Measurements from ENCODE around the gene ELAPOR1.

The ELAPOR1 gene

DNA sequence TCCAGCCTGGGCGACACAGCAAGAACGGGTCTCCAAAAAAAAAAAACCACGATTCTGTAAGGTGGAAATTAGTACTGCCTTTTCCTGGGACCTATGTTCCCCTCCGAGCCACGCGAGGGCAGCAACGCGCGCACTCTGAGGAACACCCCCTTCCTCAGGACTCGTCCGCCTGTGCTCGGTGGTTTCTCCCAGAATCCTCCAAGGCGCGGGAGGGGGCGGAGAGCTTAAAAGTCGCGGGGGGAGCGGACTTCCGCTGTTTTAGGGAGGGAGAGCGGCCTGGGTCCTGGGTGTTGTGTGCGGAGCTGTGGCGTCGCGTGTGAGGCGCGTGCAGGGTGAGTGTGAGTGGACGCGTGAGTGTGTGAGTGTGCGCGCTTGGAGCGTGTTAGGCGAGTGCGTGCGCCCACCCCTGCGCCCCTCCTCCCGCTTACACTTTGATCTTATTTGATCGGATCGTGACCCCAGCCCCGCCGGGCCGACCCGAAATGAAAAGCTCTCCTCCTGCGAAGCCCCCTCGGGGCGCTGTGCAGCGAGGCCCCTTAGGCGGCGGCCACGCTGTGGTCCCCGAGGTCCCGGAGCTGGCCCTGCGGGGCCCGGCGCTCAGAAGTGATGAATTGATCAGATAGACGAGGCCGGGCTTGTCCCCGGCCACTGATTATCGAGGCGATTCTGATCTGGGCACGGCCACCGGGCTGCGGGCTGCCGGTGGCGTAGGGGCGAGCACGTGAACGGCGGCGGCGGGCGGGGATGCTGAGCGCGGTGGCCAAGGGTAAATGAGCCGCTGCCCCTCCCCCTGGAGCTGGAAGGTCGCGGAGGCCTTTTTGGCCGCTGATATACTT is 13.8 kb upstream of the ELAPOR1 start:
- peak; percentile 98 for DNase-seq

DNA sequence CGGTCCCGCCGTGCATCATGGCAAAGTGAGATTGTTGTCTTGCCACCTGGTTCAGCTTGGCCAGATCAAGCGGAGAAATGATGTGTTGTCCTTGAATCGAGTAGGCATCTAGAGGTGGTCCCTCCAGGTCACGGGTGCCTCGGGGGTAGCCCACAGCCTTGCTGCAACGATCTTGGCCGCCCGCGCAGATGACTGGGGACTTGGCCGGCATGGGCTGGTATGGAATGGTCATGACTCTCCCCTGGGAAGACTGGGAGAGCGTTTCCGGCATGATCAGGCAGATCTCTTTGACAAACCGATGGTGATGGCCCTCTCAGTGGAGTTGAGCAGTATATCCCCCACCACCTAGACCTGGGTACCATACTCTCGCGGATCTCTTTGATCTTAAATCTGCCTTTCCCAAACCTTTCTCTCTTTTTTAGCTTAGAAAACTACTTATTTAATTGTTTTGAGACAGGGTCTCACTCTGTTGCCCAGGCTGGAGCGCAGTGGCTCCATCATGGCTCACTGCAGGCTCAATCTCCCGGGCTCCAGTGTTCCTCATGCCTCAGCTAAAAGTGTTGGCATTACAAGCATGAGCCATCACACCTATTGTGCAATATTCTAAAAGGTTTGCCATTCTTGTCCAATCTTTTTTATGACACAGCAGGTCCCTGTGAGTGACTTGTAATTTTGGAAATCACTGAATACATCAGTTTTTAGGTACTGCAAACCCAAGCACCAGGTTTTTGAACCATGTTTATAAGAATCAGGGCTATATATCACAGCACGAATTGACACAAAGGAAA is 9.4 kb upstream of the ELAPOR1 start:
- no peak for DNase-seq

DNA sequence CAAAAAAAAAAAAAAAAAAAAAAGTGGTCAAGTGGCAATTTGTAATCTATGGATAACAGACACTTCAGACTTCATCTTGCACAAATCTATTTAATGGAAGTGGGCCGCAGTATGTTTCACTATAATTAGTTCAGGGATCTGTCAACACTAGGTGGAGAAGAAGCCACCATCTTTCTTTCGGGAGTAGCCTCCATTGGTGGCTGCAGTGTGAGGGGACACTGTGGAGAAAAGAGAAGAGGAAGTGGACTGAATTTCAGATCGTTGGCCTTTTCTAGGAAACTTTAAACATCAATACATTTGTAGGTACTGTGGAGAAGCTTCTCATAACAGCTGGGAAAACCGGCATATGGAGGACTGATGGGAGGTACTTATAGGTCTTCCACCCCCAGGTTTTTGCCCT is 8.0 kb upstream of the ELAPOR1 start:
- no peak for DNase-seq

DNA sequence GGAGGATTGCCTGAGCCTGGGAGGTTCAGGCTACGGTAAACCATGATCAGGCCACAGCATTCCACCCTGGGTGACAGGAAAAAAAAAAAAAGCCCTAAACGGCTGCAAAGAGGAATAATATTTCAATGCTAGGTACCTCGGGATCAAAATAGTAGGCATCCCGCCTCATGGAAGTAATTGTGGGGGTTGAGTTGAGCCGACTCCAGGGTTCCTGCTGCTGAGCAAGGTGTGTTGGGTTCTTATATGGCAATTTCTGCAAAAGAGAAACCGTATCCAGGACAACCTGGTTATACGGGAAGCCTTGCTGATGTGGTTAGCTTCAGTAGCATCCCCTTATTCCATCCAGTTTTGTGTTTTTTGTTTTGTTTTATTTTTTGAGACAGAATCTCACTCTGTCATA is 6.1 kb upstream of the ELAPOR1 start:
- no peak for DNase-seq

DNA sequence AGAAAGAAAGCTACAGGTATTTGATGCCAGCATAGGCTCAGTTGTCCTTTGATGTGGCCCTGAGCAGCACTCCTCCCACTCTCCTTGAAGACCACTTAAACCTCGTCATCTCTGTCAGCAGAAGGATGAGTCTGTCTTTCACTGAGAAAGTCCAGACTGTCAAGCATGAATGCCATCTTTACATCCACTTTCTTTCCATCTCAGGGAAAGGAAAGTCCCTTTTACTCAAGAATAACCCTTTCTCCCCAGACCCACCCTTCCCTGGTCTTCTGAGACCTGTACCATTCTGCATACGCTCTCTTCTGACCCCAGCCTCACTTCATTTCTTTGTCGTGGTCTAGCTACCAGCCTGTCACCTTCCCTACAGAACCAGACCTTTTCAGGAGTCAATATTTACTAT is 4.0 kb upstream of the ELAPOR1 start:
- DNase-seq, result no peak

DNA sequence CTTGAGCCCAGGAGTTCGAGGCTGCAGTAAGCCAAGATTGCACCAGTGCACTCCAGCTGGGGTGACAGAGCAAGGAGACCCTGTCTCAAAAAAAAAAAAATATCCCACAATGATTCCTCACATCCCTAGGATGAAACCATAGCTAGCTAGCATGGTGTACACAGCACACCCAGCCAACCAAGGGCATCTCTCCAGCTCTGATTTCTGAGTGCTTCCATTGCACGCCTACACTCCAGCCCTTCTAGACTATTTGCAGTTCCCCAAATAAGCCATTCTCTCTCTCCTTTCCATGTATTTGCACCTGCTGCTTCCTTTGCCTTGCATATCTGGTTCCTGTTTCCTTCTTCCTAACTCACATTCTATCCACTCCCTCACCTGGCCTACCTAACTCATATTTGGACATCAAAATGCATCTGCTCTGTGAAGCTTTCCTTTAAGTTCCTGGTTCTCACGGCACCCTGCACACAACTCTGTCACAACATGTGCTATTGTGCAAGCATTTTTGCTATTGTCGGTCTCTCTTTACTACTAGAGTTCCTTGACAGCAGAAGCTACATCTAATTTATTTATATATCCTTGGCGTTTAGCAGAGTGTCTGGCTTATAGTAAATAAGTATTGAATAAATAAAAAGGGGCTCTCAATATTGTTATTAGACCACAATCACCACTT is 2.4 kb upstream of the ELAPOR1 start:
- no peak for DNase-seq

DNA sequence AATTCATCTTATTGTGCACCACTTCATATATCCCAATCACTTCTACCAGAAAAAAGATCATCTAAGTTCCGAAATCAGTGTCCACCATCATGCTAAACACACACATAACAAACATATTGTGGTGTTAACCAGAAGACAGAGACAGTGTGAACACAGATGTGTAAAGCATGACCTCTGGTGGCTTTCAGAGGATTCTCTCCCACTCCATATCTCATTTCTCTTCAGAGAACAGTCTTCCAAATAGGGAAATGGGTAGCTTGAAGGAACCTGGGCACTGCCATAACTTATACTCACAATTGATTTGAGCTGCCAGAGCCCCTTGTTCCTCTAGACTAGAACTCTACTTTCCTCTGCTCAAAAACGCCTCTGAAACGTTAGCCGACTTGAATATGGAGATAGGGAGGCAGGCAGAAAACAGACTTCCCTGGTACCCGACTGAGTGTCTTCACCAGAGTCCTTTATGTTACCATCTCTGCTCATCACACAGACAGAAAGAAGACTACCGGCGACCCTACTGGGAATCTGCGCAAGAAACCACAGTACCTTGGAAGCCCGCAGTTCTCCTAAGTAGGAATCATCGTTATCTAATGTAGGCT is 1.8 kb upstream of the ELAPOR1 start:
- DNase-seq, result no peak

DNA sequence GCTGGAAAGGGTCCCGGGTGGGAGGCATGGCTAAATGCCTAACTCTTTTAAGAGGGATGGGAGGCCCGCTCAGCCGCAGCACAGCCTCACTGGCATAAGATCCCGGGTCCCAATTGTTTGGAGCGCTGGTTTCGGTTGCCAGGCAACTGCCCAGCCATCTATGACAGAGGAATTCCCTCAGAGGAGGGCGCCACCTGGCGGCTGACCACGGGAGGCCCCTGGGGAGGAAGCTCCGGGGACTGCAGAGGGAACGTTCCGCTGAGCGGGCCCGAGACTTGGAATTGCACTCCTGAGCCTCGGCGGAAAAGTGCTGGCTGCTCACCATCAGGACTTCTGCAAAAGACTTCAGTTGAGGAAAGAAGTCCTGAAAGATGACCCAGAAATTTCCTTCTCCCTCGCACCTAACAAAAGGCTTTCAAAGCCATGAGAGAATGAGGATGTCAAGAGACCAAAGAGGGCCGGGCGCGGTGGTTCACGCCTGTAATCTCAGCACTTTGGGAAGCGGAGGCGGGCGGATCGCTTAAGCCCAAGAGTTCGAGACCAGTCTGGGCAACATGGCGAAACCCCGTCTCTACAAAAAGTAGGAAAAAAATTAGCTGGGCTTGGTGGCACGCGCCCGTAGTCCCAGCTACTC is 1.1 kb upstream of the ELAPOR1 start:
- DNase-seq, result peak; percentile 89

DNA sequence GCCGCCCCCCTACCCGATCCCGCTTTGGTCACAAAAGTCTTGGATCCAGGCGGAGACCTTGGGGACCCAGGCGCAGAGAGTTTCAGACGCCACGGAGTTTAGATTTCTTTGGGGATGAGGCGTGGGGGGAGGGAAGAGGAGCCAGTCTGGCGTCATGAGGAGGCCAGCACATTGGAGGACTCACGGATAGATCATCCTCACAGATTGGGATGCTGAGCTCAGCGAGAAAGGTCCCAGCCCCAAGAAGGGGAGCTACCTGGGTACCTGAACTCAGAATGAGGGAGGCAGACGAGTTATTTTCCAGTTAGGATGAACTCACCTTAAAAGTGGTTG is 393 bp downstream of the ELAPOR1 start:
- no peak for DNase-seq

DNA sequence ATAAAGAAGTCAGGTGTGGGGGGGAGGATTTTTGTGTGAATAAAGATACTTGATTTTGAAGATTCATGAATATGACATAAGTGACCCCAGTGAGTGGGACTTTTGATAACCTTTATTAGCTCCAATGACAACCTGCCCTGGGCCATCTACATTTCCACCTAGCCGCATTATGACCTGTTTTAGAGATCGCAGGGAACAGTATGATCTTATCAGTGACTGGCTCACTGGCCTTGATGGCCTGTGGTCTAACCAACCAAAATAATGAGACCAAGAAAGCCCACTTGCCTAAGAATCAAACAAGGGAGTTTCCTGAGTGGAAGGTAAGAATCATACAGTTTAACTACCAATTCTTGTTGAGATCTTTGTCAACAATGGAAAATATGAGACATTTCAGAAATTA is 1.8 kb downstream of the ELAPOR1 start:
- DNase-seq, result peak; percentile 35

DNA sequence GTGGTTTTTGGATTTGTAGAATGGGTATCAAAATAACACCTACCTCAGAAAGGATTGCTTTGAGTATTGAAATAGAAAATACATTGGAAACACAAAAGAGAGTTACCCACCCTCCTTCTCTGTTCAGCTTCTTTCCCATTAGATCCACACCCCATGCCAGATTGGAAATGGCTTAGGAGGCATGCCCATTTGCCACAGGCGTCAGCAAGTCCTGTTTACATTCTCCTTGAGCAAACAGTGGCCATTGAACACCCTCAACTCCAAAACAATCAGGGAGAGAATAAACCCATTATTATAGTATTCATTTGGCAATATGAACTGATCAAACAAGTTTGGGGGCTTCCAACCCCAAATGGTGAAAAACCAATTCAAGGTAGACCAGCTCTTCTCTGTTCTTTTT is 2.4 kb downstream of the ELAPOR1 start:
- no peak for DNase-seq

DNA sequence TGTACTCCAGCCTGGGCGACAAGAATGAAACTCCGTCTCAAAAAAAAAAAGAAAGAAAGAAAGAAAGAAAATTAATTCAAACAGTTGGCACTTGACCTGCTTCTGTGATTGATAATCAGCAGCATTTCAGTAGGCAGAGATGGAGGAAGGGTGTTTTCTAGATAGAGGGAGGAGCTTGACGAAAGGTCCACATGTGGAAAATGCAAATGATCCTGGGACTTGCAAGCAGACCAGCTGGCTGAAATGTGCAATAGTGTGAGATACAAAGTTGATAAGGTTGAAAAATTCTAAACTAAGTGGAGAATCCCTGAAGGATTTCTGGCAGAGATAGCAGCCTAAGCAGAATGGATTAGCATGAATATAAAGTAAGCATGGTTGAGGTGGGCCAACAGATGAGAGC is 4.2 kb downstream of the ELAPOR1 start:
- no peak for DNase-seq

DNA sequence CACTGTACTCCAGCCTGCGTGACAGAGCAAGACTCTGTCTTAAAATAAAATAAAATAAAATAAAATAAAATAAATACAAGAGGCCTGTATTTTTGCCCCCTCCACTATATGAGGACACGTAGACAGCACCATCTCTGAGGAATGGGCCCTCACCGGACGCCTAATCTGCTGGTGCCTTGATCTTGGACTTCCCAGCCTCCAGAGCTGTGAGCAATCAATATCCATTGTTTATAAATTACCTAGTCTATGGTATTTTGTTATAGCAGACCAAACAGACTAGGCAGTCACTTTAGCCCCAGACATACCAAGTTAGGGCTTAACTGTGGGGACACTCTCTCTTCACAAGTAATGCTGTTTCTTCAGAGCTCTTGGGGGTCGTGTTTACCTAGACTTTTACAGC is 6.4 kb downstream of the ELAPOR1 start:
- DNase-seq, result no peak

DNA sequence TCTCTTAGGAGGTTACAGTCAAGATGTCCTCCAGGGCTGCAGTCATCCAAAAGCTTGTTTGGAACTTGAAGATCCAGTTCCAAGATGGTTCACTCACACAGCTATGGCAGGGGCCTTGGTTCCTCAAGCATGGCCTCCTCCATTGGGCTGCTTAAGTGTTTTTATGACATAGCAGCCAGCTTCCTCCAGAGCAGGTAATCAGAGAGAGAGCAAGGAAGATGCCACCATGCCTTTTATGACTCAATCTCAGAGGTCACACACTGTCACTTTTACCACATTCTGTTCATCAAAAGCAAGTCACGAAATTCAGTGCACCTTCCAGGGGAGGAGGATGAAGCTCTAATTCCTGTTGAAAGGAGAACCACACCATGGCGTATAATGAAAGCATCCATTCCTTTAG is 17.1 kb downstream of the ELAPOR1 start:
- no peak for DNase-seq

DNA sequence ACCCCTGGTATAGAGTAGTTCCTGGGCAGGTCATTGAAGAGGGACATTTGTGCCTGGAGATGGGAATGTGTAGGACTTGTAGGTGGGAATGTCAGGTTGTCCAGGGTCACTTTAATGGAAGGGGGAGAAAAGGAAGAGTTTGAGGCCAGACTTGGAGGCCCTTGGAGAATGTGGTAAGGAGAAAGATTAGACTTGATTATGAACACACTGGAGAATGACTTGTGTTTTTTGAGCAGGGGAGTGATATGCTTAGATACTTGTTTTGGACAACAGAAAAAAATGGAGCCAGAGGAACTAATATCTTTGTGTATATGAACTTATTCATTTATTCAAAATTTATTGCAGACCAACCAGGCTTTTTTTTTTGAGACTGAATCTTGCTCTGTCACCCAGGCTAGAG is 17.9 kb downstream of the ELAPOR1 start:
- DNase-seq, result no peak

DNA sequence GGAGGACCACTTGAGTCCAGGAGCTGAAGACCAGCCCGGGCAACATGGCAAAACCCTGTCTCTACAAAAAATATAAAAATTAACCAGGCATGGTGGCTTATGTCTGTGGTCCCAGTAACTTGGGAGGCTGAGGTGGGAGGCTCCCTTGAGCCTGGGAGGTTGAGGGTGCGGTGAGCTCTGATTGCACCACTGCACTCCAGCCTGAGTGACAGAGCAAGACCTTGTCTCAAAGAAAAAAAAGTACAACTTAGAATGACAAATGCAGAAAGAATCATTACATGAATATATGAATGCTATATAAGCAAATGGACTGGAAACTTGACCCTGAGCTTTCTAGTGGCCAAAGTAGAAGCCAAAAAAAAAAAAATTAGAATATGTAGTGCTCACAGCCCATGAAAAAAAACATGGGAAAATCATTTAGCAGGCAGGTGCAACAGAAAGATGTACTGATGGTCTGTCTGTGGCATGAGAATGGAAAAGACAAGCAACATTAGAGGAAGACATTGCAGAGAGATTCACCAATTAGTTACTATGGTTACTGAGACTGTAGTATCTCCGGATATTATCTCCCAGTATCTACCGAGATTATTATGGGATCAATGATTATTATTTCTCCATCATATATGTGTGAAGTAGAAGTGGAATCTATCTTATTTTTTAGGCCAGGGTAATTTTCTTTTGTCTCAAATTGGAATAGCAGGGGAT is 19.2 kb downstream of the ELAPOR1 start:
- no peak for DNase-seq

DNA sequence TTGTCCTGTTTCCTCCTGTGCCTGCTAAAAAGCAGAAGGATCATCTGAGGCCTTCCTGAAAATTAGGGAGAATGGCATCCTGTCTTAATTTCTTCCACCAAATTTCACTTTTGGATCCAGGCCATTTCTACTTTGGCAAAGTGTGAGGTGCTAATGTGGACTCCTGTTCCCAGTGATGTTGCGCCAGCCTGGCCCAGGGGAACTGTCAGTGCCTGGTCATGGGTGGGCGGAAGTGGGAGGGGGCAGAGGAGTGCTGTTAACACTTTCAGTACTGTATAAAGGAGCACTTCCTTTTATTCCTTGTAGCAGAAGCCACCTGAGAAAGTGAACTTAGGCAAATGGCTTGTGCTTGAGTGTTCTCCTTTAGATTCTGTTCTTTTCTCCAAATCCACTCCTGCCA is 19.9 kb downstream of the ELAPOR1 start:
- no peak for DNase-seq

DNA sequence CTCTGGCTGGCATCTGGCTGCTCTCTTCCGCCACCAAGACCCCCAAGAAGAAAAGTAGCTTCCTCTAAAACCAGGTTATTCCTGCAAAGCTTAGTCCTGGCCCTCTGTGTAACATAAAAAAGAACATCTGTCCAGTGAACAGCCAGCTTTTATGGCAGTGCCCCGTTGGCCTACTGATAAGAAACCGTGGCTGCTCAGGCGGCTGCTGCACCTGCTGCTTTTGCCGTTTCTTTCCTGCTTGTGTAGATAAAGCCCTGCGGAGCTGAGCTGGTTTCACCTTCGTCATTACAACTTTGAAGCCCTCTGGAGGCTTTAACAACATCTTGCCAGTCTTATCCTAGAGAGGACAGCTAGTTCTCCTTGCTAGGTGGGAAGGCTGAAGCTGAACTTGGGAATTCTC is 20.5 kb downstream of the ELAPOR1 start:
- no peak for DNase-seq

DNA sequence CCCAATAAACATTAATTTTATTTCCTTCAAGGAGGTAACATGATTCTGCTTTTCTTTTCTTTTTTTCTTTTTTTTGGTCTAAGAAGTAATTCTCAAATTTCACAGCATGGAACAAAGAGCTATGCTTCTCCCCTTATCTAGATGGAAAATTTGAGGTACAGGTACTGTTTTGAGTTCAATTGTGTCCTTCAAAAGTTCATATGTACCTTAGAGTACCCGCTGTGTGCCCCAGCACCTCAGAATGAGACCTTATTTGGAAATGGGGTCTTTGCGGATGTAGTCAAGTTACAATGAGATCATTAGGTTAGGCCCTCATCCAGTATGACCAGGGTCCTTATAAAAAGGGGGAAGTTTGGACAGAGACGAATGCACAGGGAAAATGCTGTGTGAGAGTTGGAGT is 22.0 kb downstream of the ELAPOR1 start:
- DNase-seq, result no peak

DNA sequence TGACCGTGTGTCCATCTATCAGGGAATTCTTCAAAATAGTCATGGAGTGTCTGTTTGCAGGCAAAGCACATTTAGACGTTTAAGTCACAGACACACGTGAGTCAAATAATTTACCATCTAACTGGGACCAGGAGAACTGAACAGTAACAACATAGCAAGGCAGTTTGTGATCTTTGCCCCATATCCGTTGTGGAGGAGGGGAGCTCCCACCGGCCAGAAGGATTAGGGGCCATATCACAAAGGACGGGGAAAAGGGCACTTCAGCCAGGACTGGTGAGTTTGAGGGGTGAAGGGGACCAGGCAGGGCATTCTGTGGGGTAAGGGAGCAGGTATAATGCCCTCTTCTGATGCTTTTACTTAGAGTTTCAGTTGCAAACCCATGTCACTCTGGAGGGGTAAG is 22.9 kb downstream of the ELAPOR1 start:
- no peak for DNase-seq

DNA sequence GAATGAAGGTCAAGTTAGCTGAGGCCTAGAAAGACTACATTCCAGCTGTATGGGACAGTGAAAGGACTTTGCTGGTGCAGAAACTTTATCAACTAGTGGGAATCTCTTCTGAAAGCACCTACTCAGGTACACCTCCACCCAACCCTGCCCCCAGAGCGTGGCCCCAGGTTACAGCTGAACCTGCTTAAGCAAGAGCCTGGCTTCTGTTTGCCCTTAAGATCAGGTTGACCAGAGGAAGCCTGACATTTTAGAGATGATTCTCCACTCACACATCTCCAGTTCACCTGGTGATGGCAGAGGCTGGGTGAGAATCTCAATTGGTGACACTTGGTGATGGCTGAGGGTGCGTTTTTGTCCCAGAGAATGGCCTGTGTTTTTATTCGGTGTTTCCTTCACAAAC is 24.0 kb downstream of the ELAPOR1 start:
- no peak for DNase-seq

DNA sequence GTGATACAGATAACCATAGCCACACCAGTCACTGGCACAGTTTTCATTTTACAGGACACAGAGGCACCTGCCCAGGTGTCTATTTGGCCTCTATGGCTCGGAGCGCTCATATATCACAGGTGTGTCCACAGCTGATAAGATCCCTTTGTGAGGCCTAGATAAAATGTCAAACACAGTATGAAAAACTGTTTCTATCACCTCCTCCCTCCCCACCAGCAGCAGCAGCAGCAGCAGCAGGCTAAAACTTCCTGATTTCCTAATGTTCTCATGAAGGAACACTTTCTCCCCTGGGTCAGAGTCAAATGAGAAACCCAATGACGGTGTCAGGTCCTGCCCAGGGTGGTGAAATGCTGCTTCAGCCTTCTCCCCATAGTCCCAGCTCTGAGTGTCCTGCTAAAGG is 24.4 kb downstream of the ELAPOR1 start:
- DNase-seq, result no peak

DNA sequence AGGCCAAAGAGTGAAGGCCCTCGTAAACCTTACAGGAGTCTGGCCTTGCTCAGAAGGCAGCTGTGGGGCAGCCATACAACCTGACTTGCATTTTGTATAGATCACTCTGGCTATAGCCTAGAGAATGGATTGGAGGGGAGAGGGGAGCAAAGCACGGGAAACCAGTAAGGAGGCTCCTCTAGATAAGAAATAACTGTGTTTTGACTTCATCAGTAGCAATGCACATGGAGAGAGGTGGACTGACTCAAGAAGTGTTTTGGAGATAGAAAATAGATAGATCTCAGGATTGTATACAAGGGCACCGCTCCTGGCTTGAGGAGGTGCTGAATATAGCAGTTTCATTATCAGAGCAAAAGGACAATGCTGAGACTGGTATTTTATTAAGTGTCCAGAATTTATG is 26.5 kb downstream of the ELAPOR1 start:
- DNase-seq, result no peak
